B cell (primary cell): ENCODE results near the gene VPS33A. TPM values are rescaled to one million over a fixed set of nuclear protein-coding genes. Genes with fewer than 3 reads are reported as not detected.
"Not testable (repeated sequence)": the region's sequence is repeated elsewhere in the genome, so short reads cannot be mapped to it uniquely, and the experiment has no call there.

Experiments used
- ATAC-seq: fragments of 200-7000 bp; cut with Tn5 transposase; one replicate; pipeline ENCODE4 v1.10.0; 2021; ENCODE audit warnings: low read depth, mild to moderate bottlenecking, moderate number of reproducible peaks, moderate library complexity
- CTCF ChIA-PET: fragments of 350-600 bp; sonication (Branson Sonifier 250); formaldehyde crosslinking; loops from one replicate; lab custom pipeline; 2021; ENCODE audit warnings: antibody characterized with exemption, inconsistent platforms; lab: Charles Lee
- POLR2A ChIA-PET: fragments of 350-600 bp; sonication (Branson Sonifier 250); formaldehyde crosslinking; loops from one replicate; lab custom pipeline; 2021; ENCODE audit warnings: antibody characterized with exemption; lab: Charles Lee
- DNase-seq: peaks from one replicate; pipeline ENCODE4 v3.0.0; 2013
- H2AFZ ChIP-seq: 2 replicates; pipeline ENCODE4 v1.6.1; 2012; ENCODE audit warnings: mild to moderate bottlenecking, low read depth, low read length; ENCODE audit not compliant: insufficient read depth, poor library complexity, severe bottlenecking
- H3K27ac ChIP-seq, 2 donors: 1 replicate in 1 of 2; 2 replicates in 1 of 2; pipeline ENCODE4 v1.5.1; 2012 to 2013; ENCODE audit warnings: low read length in 2 of 2, mild to moderate bottlenecking in 2 of 2, moderate library complexity in 1 of 2
- H3K27me3 ChIP-seq, 4 experiments: fragments of 200-600 bp in 1 of 4; sonication (generic) in 1 of 4; replicated peaks in 1 of 4; 1 replicate in 2 of 4; 2 replicates in 2 of 4; pipeline versions ENCODE4 v1.6.1 to v1.7.0; 2013 to 2016; ENCODE audit warnings: low read length in 3 of 4, mild to moderate bottlenecking in 2 of 4, mixed read lengths in 1 of 4, moderate library complexity in 1 of 4; ENCODE audit not compliant: insufficient read depth in 4 of 4, control insufficient read depth in 3 of 4; ENCODE audit errors: control extremely low read depth in 1 of 4
- H3K36me3 ChIP-seq, 2 experiments: replicated peaks in 1 of 2; 1 replicate in 1 of 2; 2 replicates in 1 of 2; pipeline versions ENCODE4 v1.6.1 to v1.7.1; 2013; ENCODE audit warnings: low read length in 1 of 2; ENCODE audit not compliant: insufficient read depth in 2 of 2, control insufficient read depth in 1 of 2; ENCODE audit errors: control extremely low read depth in 1 of 2, extremely low read depth in 1 of 2
- H3K4me1 ChIP-seq, 2 donors: fragments of 200-600 bp in 1 of 2; sonication (generic) in 1 of 2; 1 replicate in 1 of 2; 2 replicates in 1 of 2; pipeline versions ENCODE4 v1.5.1 to v1.6.1; 2013 to 2017; ENCODE audit warnings: low read length in 2 of 2; ENCODE audit not compliant: control insufficient read depth in 2 of 2, insufficient read depth in 2 of 2
- H3K4me2 ChIP-seq: replicated peaks from 2 replicates; pipeline ENCODE3; 2012; ENCODE audit warnings: mild to moderate bottlenecking, low read depth, low read length; ENCODE audit not compliant: poor library complexity, severe bottlenecking
- H3K4me3 ChIP-seq, 5 experiments: fragments of 200-600 bp in 1 of 5; sonication (generic) in 1 of 5; 1 replicate in 3 of 5; 2 replicates in 2 of 5; pipeline versions ENCODE4 v1.5.1 to v1.7.0; 2011 to 2016; ENCODE audit warnings: low read length in 4 of 5, mild to moderate bottlenecking in 4 of 5, low read depth in 2 of 5, control low read depth in 1 of 5, moderate library complexity in 1 of 5; ENCODE audit not compliant: insufficient read depth in 1 of 5; ENCODE audit errors: control extremely low read depth in 1 of 5, extremely low read depth in 1 of 5
- H3K79me2 ChIP-seq: fragments of 200-600 bp; sonication (generic); one replicate; pipeline ENCODE4 v1.6.0; 2016; ENCODE audit warnings: low read length; ENCODE audit not compliant: control insufficient read depth, insufficient read depth
- H3K9ac ChIP-seq: fragments of 200-600 bp; sonication (generic); 2 replicates; pipeline ENCODE4 v1.6.1; 2017; ENCODE audit warnings: mild to moderate bottlenecking, low read length, moderate library complexity
- H3K9me3 ChIP-seq, 3 donors: one replicate each; pipeline versions ENCODE4 v1.6.1 to v1.7.1; 2013; ENCODE audit warnings: low read length in 2 of 3; ENCODE audit not compliant: control insufficient read depth in 2 of 3, insufficient read depth in 1 of 3; ENCODE audit errors: control extremely low read depth in 1 of 3
- H4K20me1 ChIP-seq: 2 replicates; pipeline ENCODE4 v1.6.0; 2012; ENCODE audit warnings: mild to moderate bottlenecking, low read length; ENCODE audit not compliant: insufficient read depth, control insufficient read depth, poor library complexity, severe bottlenecking
- H3K27ac Mint-ChIP-seq: one replicate; pipeline ENCODE4 v1.8.0; 2021; ENCODE audit warnings: mixed read lengths
- H3K27me3 Mint-ChIP-seq: one replicate; pipeline ENCODE4 v1.8.0; 2021; ENCODE audit warnings: mixed read lengths
- H3K4me1 Mint-ChIP-seq: one replicate; pipeline ENCODE4 v1.8.0; 2021; ENCODE audit warnings: mixed read lengths
- H3K4me3 Mint-ChIP-seq: one replicate; pipeline ENCODE4 v1.8.0; 2021; ENCODE audit warnings: mixed read lengths
- H3K9me3 Mint-ChIP-seq: one replicate; pipeline ENCODE4 v1.8.0; 2022; ENCODE audit warnings: mixed read lengths; ENCODE audit not compliant: insufficient read depth
- EZH2 ChIP-seq: IDR thresholded peaks from 2 replicates; pipeline ENCODE4 v1.6.1; 2012; ENCODE audit warnings: borderline replicate concordance, low read depth, mild to moderate bottlenecking, moderate library complexity, low read length; ENCODE audit not compliant: insufficient read depth, poor library complexity, severe bottlenecking
- WGBS: methylation state at CpG from one replicate; pipeline ENCODE4 v1.1.5; 2013; ENCODE audit warnings: missing lambda C conversion rate; ENCODE audit not compliant: insufficient coverage; 5-methylcytosine and 5-hydroxymethylcytosine counted together
- intact Hi-C: fragments of 100-400 bp; cut with micrococcal nuclease; formaldehyde crosslinking; loops from one replicate; pipeline ENCODE4 v1.10.0; 2022
- polyA plus RNA-seq: library from polyadenylated mRNA; depleted of rRNA; stranded (reverse); fragments of >200 nt; gene quantifications from 2 replicates; pipeline ENCODE4 v1.2.3, GENCODE V29; 2012
- total RNA-seq, 2 donors: library from RNA; stranded (reverse); fragments of 120-200 nt in 1 of 2; gene quantifications; 1 replicate in 1 of 2; 2 replicates in 1 of 2; pipeline versions ENCODE4 v1.2.3 to v1.2.4, GENCODE V29; 2013 to 2022
- TF ChIP-seq, protein P1 (sequence below): fragments of 200-600 bp; IDR thresholded peaks from one replicate; pipeline ENCODE4 v1.8.0; 2022; ENCODE audit warnings: antibody characterized with exemption, mild to moderate bottlenecking

The VPS33A gene
- total and polyA plus RNA-seq, 2 donors (not counting 1 experiment from before 2014, with no cell fraction given), result 11.1 to 34.9 TPM

DNA sequence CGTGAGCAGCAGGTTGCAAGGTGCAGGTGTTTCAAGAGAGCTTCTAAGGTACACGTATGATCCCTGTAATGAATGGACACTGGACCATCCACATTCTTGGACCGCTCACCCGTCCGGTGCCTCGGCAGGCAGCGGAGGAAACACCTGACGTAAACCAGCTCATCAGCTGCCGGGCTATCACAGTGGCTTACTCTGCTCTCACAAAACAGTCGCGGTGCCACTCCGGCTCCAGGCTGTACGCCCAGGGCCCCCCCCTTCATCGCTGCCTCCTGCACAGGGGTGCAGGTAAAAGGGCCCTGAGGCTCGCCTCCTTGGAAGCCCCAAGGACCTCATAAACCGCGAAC lies 436 bp downstream of the VPS33A start:
- under 1% methylated on average over 17 of the region's 17 CpGs for WGBS
- ChIA-PET POLR2A (interaction anchor here (0.6 to 1.1 kb wide), 4 partner anchors 40 to 972 kb away, joined by 3 to 5 read pairs (median 4); partner anchors contain the start of gene DIABLO), CTCF (interaction anchor here (0.5 to 0.6 kb wide), 2 partner anchors 135 to 1317 kb away, joined by 3 to 4 read pairs; no protein-coding TSS in a partner anchor)
- intact Hi-C loops, result loop anchor here (1.0 to 5.0 kb wide), 5 partner anchors 40 to 1829 kb away; partner anchors contain the start of genes COX6A1, DENR, DIABLO and KNTC1
- Histone ChIP-seq H3K9ac (peak overlapping the region; percentile 95), H3K27me3 (no peaks in the 10 kb centered on the region), H4K20me1 (no peaks in the 10 kb centered on the region), H3K27ac (peak overlapping the region; percentile 89 to 97), H3K4me2 (peak overlapping the region; percentile 77), H2AFZ (peak overlapping the region; percentile 90), H3K9me3 (no peaks in the 10 kb centered on the region), H3K4me1 (peaks cover 9 to 14% of the 10 kb centered on the region in 2 donors), H3K4me3 (peak overlapping the region; percentile 70 to 96 (median 91)), H3K36me3 (peaks cover 8 to 24% of the 10 kb centered on the region in 2 experiments), H3K79me2 (peaks cover 3% of the 10 kb centered on the region)
- TF ChIP-seq, protein P1, sequence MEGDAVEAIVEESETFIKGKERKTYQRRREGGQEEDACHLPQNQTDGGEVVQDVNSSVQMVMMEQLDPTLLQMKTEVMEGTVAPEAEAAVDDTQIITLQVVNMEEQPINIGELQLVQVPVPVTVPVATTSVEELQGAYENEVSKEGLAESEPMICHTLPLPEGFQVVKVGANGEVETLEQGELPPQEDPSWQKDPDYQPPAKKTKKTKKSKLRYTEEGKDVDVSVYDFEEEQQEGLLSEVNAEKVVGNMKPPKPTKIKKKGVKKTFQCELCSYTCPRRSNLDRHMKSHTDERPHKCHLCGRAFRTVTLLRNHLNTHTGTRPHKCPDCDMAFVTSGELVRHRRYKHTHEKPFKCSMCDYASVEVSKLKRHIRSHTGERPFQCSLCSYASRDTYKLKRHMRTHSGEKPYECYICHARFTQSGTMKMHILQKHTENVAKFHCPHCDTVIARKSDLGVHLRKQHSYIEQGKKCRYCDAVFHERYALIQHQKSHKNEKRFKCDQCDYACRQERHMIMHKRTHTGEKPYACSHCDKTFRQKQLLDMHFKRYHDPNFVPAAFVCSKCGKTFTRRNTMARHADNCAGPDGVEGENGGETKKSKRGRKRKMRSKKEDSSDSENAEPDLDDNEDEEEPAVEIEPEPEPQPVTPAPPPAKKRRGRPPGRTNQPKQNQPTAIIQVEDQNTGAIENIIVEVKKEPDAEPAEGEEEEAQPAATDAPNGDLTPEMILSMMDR, result no peak
- no peak for TF ChIP-seq EZH2
- no peaks in the 10 kb centered on the region for H3K27me3 Mint-ChIP-seq
- H3K27ac Mint-ChIP-seq, result peak overlapping the region; percentile 100
- no peak for DNase-seq
- H3K4me1 Mint-ChIP-seq, result peaks cover 23% of the 10 kb centered on the region
- peak overlapping the region; percentile 99 for H3K4me3 Mint-ChIP-seq
- H3K9me3 Mint-ChIP-seq, result no peaks in the 10 kb centered on the region
- peak; percentile 50 for ATAC-seq

DNA sequence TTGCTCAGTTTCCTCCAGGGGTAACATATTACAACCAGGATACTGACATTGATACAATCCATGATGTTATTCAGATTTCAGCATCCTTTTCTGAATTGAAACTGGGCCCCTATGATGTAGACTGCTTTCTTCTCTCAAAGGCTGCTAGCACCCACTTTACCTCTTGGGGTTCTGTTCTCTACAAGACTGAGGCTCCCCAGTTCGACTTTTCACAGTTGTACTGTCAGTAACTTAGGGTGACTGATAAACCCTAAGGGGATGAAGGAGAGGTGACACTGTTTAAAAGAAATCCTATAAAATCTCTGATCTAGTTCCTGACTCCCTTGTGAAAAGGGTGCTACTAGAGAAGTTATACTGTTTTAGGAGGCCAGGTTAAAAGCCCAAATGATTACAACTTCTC lies 818 bp downstream of the VPS33A start:
- no peak for TF ChIP-seq EZH2
- TF ChIP-seq, protein P1, result no peak
- peak overlapping the region; percentile 99 for H3K4me3 Mint-ChIP-seq
- Histone ChIP-seq H3K9ac (peak overlapping the region; percentile 95), H4K20me1 (no peaks in the 10 kb centered on the region), H3K4me2 (peak overlapping the region; percentile 77), H3K27ac (peak overlapping the region; percentile 89 to 97), H3K9me3 (no peaks in the 10 kb centered on the region), H3K27me3 (no peaks in the 10 kb centered on the region), H3K4me1 (peaks cover 9 to 14% of the 10 kb centered on the region in 2 donors), H3K36me3 (peaks cover 8 to 27% of the 10 kb centered on the region in 2 experiments), H2AFZ (peak overlapping the region; percentile 90), H3K4me3 (peak overlapping the region; percentile 70 to 96 (median 91)), H3K79me2 (peaks cover 3% of the 10 kb centered on the region)
- H3K9me3 Mint-ChIP-seq, result no peaks in the 10 kb centered on the region
- peak overlapping the region; percentile 100 for H3K27ac Mint-ChIP-seq
- intact Hi-C loops, result loop anchor here (5.0 kb wide), 1 partner anchor 1828 kb away; the partner anchor contains the start of gene COX6A1
- no CpG with 5 or more reads among the region's 1 CpG for WGBS
- no peak for DNase-seq
- no peaks in the 10 kb centered on the region for H3K27me3 Mint-ChIP-seq
- CTCF ChIA-PET, result interaction anchor here (0.6 kb wide), 1 partner anchor 135 kb away, joined by 4 read pairs; no protein-coding TSS in a partner anchor
- H3K4me1 Mint-ChIP-seq, result peaks cover 23% of the 10 kb centered on the region
- ATAC-seq, result no peak
- POLR2A ChIA-PET, result interaction anchor here (0.6 to 1.1 kb wide), 4 partner anchors 40 to 972 kb away, joined by 3 to 5 read pairs (median 4); partner anchors contain the start of gene DIABLO

DNA sequence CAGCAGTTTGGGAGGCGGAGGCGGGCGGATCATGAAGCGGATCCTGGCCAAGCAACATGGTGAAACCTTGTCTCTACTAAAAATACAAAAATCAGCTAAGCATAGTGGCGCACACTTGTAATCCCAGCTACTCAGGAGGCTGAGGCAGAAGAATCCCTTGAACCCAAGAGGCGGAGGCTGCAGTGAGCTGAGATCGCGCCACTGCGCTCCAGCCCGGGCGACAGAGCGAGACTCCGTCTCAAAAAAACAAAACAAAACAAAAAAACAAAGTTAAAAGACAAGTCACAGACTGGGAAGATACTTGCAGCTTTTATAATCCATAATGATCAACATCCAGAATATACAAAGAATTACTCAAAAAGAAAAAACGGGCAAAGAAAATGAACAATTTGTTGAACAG lies 5.6 kb downstream of the VPS33A start:
- H3K27me3 Mint-ChIP-seq, POLR2A ChIA-PET, DNase-seq, H3K27ac ChIP-seq, H2AFZ ChIP-seq, H3K27ac Mint-ChIP-seq, H3K4me1 ChIP-seq, H3K9me3 Mint-ChIP-seq, H3K4me3 Mint-ChIP-seq, H3K4me2 ChIP-seq, H3K9ac ChIP-seq, CTCF ChIA-PET, H3K4me3 ChIP-seq, ATAC-seq, H3K27me3 ChIP-seq, H4K20me1 ChIP-seq, intact Hi-C loops, H3K9me3 ChIP-seq: not testable (repeated sequence)
- 97% methylated on average over 4 of the region's 14 CpGs for WGBS
- peaks cover 14% of the 10 kb centered on the region for H3K4me1 Mint-ChIP-seq
- peaks cover 8 to 63% of the 10 kb centered on the region in 2 experiments for H3K36me3 ChIP-seq
- peaks cover 15% of the 10 kb centered on the region for H3K79me2 ChIP-seq
